HUES48 (cell line): ENCODE results near the gene ARSJ.

ENCODE experiments used
- H3K27ac ChIP-seq: one replicate; pipeline ENCODE4 v1.7.0; 2013; ENCODE audit warnings: low read depth, low read length, inconsistent platforms
- H3K27me3 ChIP-seq: 2 replicates; pipeline ENCODE4 v1.6.1; 2013; ENCODE audit warnings: mild to moderate bottlenecking, low read length; ENCODE audit not compliant: control insufficient read depth, insufficient read depth
- H3K36me3 ChIP-seq: 2 replicates; pipeline ENCODE4 v1.6.1; 2013; ENCODE audit warnings: low read length; ENCODE audit not compliant: control insufficient read depth, insufficient read depth
- H3K4me1 ChIP-seq: 2 replicates; pipeline ENCODE4 v1.6.1; 2013; ENCODE audit warnings: mild to moderate bottlenecking, low read length; ENCODE audit not compliant: control insufficient read depth, insufficient read depth
- H3K4me3 ChIP-seq: 2 replicates; pipeline ENCODE4 v1.5.1; 2013; ENCODE audit warnings: mild to moderate bottlenecking, low read depth, low read length
- H3K9ac ChIP-seq: 2 replicates; pipeline ENCODE4 v1.6.1; 2013; ENCODE audit warnings: mild to moderate bottlenecking, low read depth, low read length, moderate library complexity
- H3K9me3 ChIP-seq: 2 replicates; pipeline ENCODE4 v1.6.1; 2013; ENCODE audit warnings: low read length; ENCODE audit not compliant: control insufficient read depth, insufficient read depth

Gene ARSJ

GRCh38 chr4:113958766-113959538 lies 20.5 kb downstream of the ARSJ start:
- Histone ChIP-seq H3K9me3 (no peaks in the 10 kb centered on the region), H3K9ac (no peak overlapping the region), H3K4me3 (no peak overlapping the region), H3K4me1 (peaks cover 14% of the 10 kb centered on the region; the same call in 1 of the 2 replicates), H3K27ac (no peak overlapping the region), H3K36me3 (no peaks in the 10 kb centered on the region), H3K27me3 (no peaks in the 10 kb centered on the region)

GRCh38 chr4:113957956-113958355 lies 21.5 kb downstream of the ARSJ start:
- H3K4me1 ChIP-seq = peaks cover 14% of the 10 kb centered on the region; the same call in 1 of the 2 replicates
- H3K27me3 ChIP-seq = no peaks in the 10 kb centered on the region
- no peaks in the 10 kb centered on the region for H3K36me3 ChIP-seq
- no peak overlapping the region for H3K9ac ChIP-seq
- H3K9me3 ChIP-seq = no peaks in the 10 kb centered on the region
- H3K27ac ChIP-seq = no peak overlapping the region
- H3K4me3 ChIP-seq = no peak overlapping the region

GRCh38 chr4:113955948-113956347 lies 23.5 kb downstream of the ARSJ start:
- no peaks in the 10 kb centered on the region for H3K27me3 ChIP-seq
- no peaks in the 10 kb centered on the region for H3K9me3 ChIP-seq
- H3K27ac ChIP-seq = no peak overlapping the region
- H3K4me3 ChIP-seq = no peak overlapping the region
- H3K4me1 ChIP-seq = peaks cover 14% of the 10 kb centered on the region; the same call in 1 of the 2 replicates
- no peaks in the 10 kb centered on the region for H3K36me3 ChIP-seq
- H3K9ac ChIP-seq = no peak overlapping the region

GRCh38 chr4:113955411-113955810 lies 24.0 kb downstream of the ARSJ start:
- Histone ChIP-seq H3K9me3 (no peaks in the 10 kb centered on the region), H3K27me3 (no peaks in the 10 kb centered on the region), H3K4me1 (peaks cover 14% of the 10 kb centered on the region; the same call in 1 of the 2 replicates), H3K36me3 (no peaks in the 10 kb centered on the region), H3K4me3 (no peak overlapping the region), H3K27ac (no peak overlapping the region), H3K9ac (no peak overlapping the region)

- peaks cover 14% of the 10 kb centered on the region; the same call in 1 of the 2 replicates for H3K4me1 ChIP-seq
- H3K4me3 ChIP-seq = no peak overlapping the region
- no peak overlapping the region for H3K9ac ChIP-seq
- no peaks in the 10 kb centered on the region for H3K36me3 ChIP-seq
- no peak overlapping the region for H3K27ac ChIP-seq
- H3K9me3 ChIP-seq = no peaks in the 10 kb centered on the region
- H3K27me3 ChIP-seq = no peaks in the 10 kb centered on the region
Observed at GRCh38 chr4:113953888-113954287, 25.6 kb downstream of the ARSJ start.

GRCh38 chr4:113952452-113953029 lies 26.9 kb downstream of the ARSJ start:
- no peaks in the 10 kb centered on the region for H3K36me3 ChIP-seq
- no peak overlapping the region for H3K4me3 ChIP-seq
- H3K9me3 ChIP-seq = no peaks in the 10 kb centered on the region
- H3K27ac ChIP-seq = no peak overlapping the region
- H3K9ac ChIP-seq = no peak overlapping the region
- no peaks in the 10 kb centered on the region for H3K27me3 ChIP-seq
- peaks cover 10% of the 10 kb centered on the region; the same call in 1 of the 2 replicates for H3K4me1 ChIP-seq

GRCh38 chr4:113951263-113951662 lies 28.2 kb downstream of the ARSJ start:
- Histone ChIP-seq H3K9me3 (no peaks in the 10 kb centered on the region), H3K4me3 (no peak overlapping the region), H3K27me3 (no peaks in the 10 kb centered on the region), H3K9ac (no peak overlapping the region), H3K36me3 (no peaks in the 10 kb centered on the region), H3K4me1 (peaks cover under 1% of the 10 kb centered on the region; the same call in 1 of the 2 replicates), H3K27ac (no peak overlapping the region)

- Histone ChIP-seq H3K9ac (no peak overlapping the region), H3K9me3 (no peaks in the 10 kb centered on the region), H3K4me1 (peaks cover 9% of the 10 kb centered on the region; the same call in 1 of the 2 replicates), H3K4me3 (no peak overlapping the region), H3K36me3 (no peaks in the 10 kb centered on the region), H3K27me3 (no peaks in the 10 kb centered on the region), H3K27ac (no peak overlapping the region)
Observed at GRCh38 chr4:113950207-113950606, 29.2 kb downstream of the ARSJ start.

GRCh38 chr4:113947484-113947883 lies 32.0 kb downstream of the ARSJ start:
- Histone ChIP-seq H3K9ac (no peak overlapping the region), H3K36me3 (no peaks in the 10 kb centered on the region), H3K27ac (no peak overlapping the region), H3K4me1 (peaks cover 12% of the 10 kb centered on the region; the same call in 1 of the 2 replicates), H3K27me3 (no peaks in the 10 kb centered on the region), H3K9me3 (no peaks in the 10 kb centered on the region), H3K4me3 (no peak overlapping the region)

- Histone ChIP-seq H3K4me3 (no peak overlapping the region), H3K27me3 (no peaks in the 10 kb centered on the region), H3K27ac (peak overlapping the region; percentile 59), H3K9ac (peak overlapping the region; percentile 17; the same call in 1 of the 2 replicates), H3K4me1 (peaks cover 12% of the 10 kb centered on the region; the same call in 1 of the 2 replicates), H3K9me3 (no peaks in the 10 kb centered on the region), H3K36me3 (no peaks in the 10 kb centered on the region)
Observed at GRCh38 chr4:113945906-113946305, 33.5 kb downstream of the ARSJ start.

GRCh38 chr4:113943863-113944262 lies 35.6 kb downstream of the ARSJ start:
- H3K4me3 ChIP-seq = no peak overlapping the region
- no peak overlapping the region for H3K9ac ChIP-seq
- no peaks in the 10 kb centered on the region for H3K36me3 ChIP-seq
- no peaks in the 10 kb centered on the region for H3K9me3 ChIP-seq
- H3K4me1 ChIP-seq = peaks cover 12% of the 10 kb centered on the region; the same call in 1 of the 2 replicates
- H3K27me3 ChIP-seq = no peaks in the 10 kb centered on the region
- H3K27ac ChIP-seq = no peak overlapping the region
